Measurements from ENCODE around the gene OR9A4.

OR9A4 gene

DNA sequence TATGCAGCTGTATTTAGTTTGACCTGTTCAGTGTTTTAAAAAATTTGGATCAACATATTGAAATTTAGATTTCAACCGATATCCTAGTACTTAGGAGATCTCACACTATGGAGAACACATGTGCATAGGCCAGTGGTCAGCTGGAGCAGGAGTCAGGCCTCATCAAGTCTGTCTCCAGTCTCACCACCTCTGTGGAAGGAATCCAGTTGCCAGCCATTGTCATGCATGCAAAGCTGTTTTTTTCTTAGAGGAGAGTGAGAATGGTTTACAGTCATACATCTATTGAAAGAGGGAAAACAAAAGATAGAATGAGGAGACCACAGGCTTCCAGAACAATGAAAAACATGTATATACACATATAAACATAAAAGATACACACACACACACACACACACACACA, 38.1 kb downstream of the OR9A4 start:
- no peaks in the 10 kb centered on the region for H3K79me2 ChIP-seq
- H3K9ac ChIP-seq = no peak overlapping the region
- H3K36me3 ChIP-seq (ENCODE audit: control insufficient read depth, insufficient read depth, low read length) = no peaks in the 10 kb centered on the region
- H3K27me3 ChIP-seq (ENCODE audit: control insufficient read depth, insufficient read depth, low read length) = no peaks in the 10 kb centered on the region
- no peak overlapping the region for H3K4me3 ChIP-seq (ENCODE audit: low read depth, low read length)
- H3K4me1 ChIP-seq = no peaks in the 10 kb centered on the region
- H3K4me2 ChIP-seq (ENCODE audit: low read length) = no peak overlapping the region
- no peak overlapping the region for H3K27ac ChIP-seq
- H2AFZ ChIP-seq = no peak overlapping the region
- TF ChIP-seq, protein P1, sequence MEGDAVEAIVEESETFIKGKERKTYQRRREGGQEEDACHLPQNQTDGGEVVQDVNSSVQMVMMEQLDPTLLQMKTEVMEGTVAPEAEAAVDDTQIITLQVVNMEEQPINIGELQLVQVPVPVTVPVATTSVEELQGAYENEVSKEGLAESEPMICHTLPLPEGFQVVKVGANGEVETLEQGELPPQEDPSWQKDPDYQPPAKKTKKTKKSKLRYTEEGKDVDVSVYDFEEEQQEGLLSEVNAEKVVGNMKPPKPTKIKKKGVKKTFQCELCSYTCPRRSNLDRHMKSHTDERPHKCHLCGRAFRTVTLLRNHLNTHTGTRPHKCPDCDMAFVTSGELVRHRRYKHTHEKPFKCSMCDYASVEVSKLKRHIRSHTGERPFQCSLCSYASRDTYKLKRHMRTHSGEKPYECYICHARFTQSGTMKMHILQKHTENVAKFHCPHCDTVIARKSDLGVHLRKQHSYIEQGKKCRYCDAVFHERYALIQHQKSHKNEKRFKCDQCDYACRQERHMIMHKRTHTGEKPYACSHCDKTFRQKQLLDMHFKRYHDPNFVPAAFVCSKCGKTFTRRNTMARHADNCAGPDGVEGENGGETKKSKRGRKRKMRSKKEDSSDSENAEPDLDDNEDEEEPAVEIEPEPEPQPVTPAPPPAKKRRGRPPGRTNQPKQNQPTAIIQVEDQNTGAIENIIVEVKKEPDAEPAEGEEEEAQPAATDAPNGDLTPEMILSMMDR (IDR thresholded peaks at IDR 0.05) = no peak
- H3K9me3 ChIP-seq (ENCODE audit: control insufficient read depth, low read length) = no peaks in the 10 kb centered on the region

DNA sequence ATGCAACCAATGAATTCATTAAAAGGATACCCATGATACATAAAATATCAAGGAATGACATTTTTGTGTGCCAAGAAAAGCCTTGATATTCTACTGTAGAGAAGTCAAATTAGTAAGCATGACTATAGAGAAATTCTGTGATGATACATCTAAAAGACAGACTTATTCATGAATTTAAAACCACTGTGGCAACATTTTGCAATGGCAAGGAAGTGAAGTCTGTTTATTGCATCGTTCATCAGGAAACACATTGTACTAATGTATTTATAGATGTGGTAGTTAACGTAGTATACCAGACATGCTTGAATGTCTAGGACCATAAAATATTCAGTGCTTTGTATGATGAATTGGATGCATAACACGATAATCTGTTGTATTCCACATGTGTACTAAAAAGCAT, 39.9 kb downstream of the OR9A4 start:
- Histone ChIP-seq H3K36me3 (ENCODE audit: control insufficient read depth, insufficient read depth, low read length) (no peaks in the 10 kb centered on the region), H3K4me3 (ENCODE audit: low read depth, low read length) (no peak overlapping the region), H3K27ac (no peak overlapping the region), H3K9me3 (ENCODE audit: control insufficient read depth, low read length) (no peaks in the 10 kb centered on the region), H3K79me2 (no peaks in the 10 kb centered on the region), H3K4me2 (ENCODE audit: low read length) (no peak overlapping the region), H2AFZ (no peak overlapping the region), H3K9ac (no peak overlapping the region), H3K27me3 (ENCODE audit: control insufficient read depth, insufficient read depth, low read length) (no peaks in the 10 kb centered on the region), H3K4me1 (no peaks in the 10 kb centered on the region)
- TF ChIP-seq, protein P1 (IDR thresholded peaks at IDR 0.05) = no peak

DNA sequence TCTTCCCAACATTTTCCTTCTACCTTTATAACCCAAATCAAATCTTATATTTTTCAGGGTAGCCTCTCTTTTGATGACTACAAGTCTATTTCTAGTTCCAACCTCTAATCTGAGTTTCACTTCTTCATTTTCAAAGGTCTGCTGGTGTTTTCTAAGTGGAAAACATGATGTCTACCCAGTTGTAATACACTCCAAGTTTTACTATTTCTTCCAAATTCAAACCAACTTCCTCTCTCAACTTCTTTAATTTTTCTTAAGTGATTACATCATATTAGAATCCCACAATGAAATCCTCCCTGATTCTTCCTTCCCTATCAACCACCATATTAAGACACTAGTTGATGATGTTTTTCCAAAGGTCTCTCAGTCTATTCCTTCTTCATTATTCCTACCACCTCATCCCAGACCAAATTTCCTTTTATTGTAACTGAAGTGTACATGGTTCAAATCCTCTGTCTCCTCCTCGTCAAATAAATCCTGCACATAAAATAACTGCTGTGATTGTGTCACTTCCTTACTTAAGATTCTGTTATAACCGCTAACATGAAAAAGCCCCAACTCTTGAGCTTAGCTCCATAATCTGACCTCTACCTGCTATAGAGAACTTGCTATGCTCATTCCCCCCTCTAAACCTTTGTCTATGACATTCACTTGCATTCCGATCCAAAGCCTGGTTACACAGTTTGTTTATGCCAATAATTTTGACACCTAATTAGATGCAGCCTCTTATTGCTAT, 44.7 kb downstream of the OR9A4 start:
- H3K9me3 ChIP-seq (ENCODE audit: control insufficient read depth, low read length) = no peaks in the 10 kb centered on the region
- no peaks in the 10 kb centered on the region for H3K4me1 ChIP-seq
- H3K36me3 ChIP-seq (ENCODE audit: control insufficient read depth, insufficient read depth, low read length) = no peaks in the 10 kb centered on the region
- TF ChIP-seq, protein P1 (IDR thresholded peaks at IDR 0.05) = no peak
- no peaks in the 10 kb centered on the region for H3K27me3 ChIP-seq (ENCODE audit: control insufficient read depth, insufficient read depth, low read length)
- no peaks in the 10 kb centered on the region for H3K79me2 ChIP-seq
- H2AFZ ChIP-seq = no peak overlapping the region
- H3K27ac ChIP-seq = no peak overlapping the region
- H3K4me2 ChIP-seq (ENCODE audit: low read length) = no peak overlapping the region
- H3K9ac ChIP-seq = no peak overlapping the region
- no peak overlapping the region for H3K4me3 ChIP-seq (ENCODE audit: low read depth, low read length)
